ENCODE results near the gene PAPOLB. TPM values are rescaled to one million over a fixed set of nuclear protein-coding genes. Genes with fewer than 3 reads are reported as not detected.
A peak's percentile ranks its signal among the peaks of the same experiment; 100 is the strongest.

PAPOLB gene
- total and polyA plus RNA-seq, 3 donors from 2014 or later, result 19.1 to 65.2 (median 29.1) TPM

GRCh38 chr7:4883372-4884144 is 21.7 kb upstream of the PAPOLB start, which contains the start of gene RADIL:
Gene RADIL (minus strand): TSS chr7:4883716. CDS start chr7:4878139, 5,577 bp downstream.
- Histone ChIP-seq H3K4me1 (peaks cover 11% of the 10 kb centered on the region), H3K4me3 (peak within 1 kb of the TSS; percentile 61 to 65), H3K36me3 (ENCODE audit: low read depth, missing control alignments) (no peaks in the 10 kb centered on the region), H3K27ac (peak within 1 kb of the TSS; percentile 47 to 66), H3K9me3 (no peaks in the 10 kb centered on the region), H3K27me3 (no peaks in the 10 kb centered on the region)
- TF ChIP-seq CTCF (IDR thresholded peaks at IDR 0.05), result peak; percentile 45 to 84 (median 65)
- TF ChIP-seq POLR2A (IDR thresholded peaks at IDR 0.05), result no peak
- peak; percentile 97 for DNase-seq
- WGBS, 2 donors, result 4 to 11% methylated on average over 10 to 48 of the region's 72 CpGs
- intact Hi-C loops (cut with DNase I; ENCODE audit: low total_unique reads), result loop anchor here (10.0 kb wide), 1 partner anchor 79 kb away; no protein-coding TSS in a partner anchor

GRCh38 chr7:4883033-4883371 is 21.2 kb upstream of the PAPOLB start:
- peak overlapping the region; percentile 47 to 66 for H3K27ac ChIP-seq
- H3K27me3 ChIP-seq, result no peaks in the 10 kb centered on the region
- TF ChIP-seq CTCF (IDR thresholded peaks at IDR 0.05), result no peak
- no peak for TF ChIP-seq POLR2A (IDR thresholded peaks at IDR 0.05)
- H3K36me3 ChIP-seq (ENCODE audit: low read depth, missing control alignments), result no peaks in the 10 kb centered on the region
- H3K4me1 ChIP-seq, result peaks cover 11% of the 10 kb centered on the region
- H3K9me3 ChIP-seq, result no peaks in the 10 kb centered on the region
- DNase-seq, result no peak
- intact Hi-C loops (cut with DNase I; ENCODE audit: low total_unique reads), result loop anchor here (10.0 kb wide), 1 partner anchor 78 kb away; no protein-coding TSS in a partner anchor
- peak overlapping the region; percentile 61 to 65 for H3K4me3 ChIP-seq
- 0% methylated on average over 14 of the region's 36 CpGs; no CpG with 5 or more reads in 1 of the 2 donors for WGBS, 2 donors

GRCh38 chr7:4882169-4883032 is 20.6 kb upstream of the PAPOLB start:
- intact Hi-C loops (cut with DNase I; ENCODE audit: low total_unique reads), result loop anchor here (10.0 kb wide), 1 partner anchor 78 kb away; no protein-coding TSS in a partner anchor

GRCh38 chr7:4880218-4880617 is 18.4 kb upstream of the PAPOLB start:
- Histone ChIP-seq H3K27me3 (no peaks in the 10 kb centered on the region), H3K36me3 (ENCODE audit: low read depth, missing control alignments) (no peaks in the 10 kb centered on the region), H3K9me3 (no peaks in the 10 kb centered on the region), H3K27ac (no peak overlapping the region), H3K4me1 (peaks cover 11% of the 10 kb centered on the region), H3K4me3 (no peak overlapping the region)
- TF ChIP-seq POLR2A (IDR thresholded peaks at IDR 0.05) (no peak), CTCF (IDR thresholded peaks at IDR 0.05) (no peak)
- intact Hi-C loops (cut with DNase I; ENCODE audit: low total_unique reads), result loop anchor here (10.0 kb wide), 1 partner anchor 75 kb away; no protein-coding TSS in a partner anchor
- DNase-seq, result no peak
- WGBS, 2 donors, result 64 to 66% methylated on average over 10 of the region's 10 CpGs

More at GRCh38 chr7:4882169-4883032, 20.6 kb upstream of the PAPOLB start:
- WGBS, 2 donors, result 3 to 9% methylated on average over 31 to 35 of the region's 35 CpGs
- H3K9me3 ChIP-seq, result no peaks in the 10 kb centered on the region
- H3K36me3 ChIP-seq (ENCODE audit: low read depth, missing control alignments), result no peaks in the 10 kb centered on the region
- no peaks in the 10 kb centered on the region for H3K27me3 ChIP-seq
- H3K4me3 ChIP-seq, result peak overlapping the region; percentile 61 to 65
- TF ChIP-seq POLR2A (IDR thresholded peaks at IDR 0.05), result no peak
- TF ChIP-seq CTCF (IDR thresholded peaks at IDR 0.05), result no peak
- peak overlapping the region; percentile 47 to 66 for H3K27ac ChIP-seq
- DNase-seq, result peak; percentile 75
- peaks cover 11% of the 10 kb centered on the region for H3K4me1 ChIP-seq

Data from testis (tissue), 3 donors.